HEK293 (cell line): ENCODE results near the gene ZFYVE19.

Experiments used
- FEZF1 ChIP-seq: fragments of 450-650 bp; formaldehyde crosslinking; IDR thresholded peaks from 2 replicates; pipeline ENCODE4 v1.5.1; 2016; ENCODE audit warnings: missing biosample characterization, missing genetic modification characterization
- GLI4 ChIP-seq: fragments of 450-650 bp; formaldehyde crosslinking; IDR thresholded peaks from 2 replicates; pipeline ENCODE4 v1.5.1; 2016; ENCODE audit warnings: missing biosample characterization, missing genetic modification characterization
- KLF1 ChIP-seq: fragments of 450-650 bp; formaldehyde crosslinking; IDR thresholded peaks from 2 replicates; pipeline ENCODE4 v1.5.1; 2016; ENCODE audit warnings: missing biosample characterization, missing genetic modification characterization
- OSR2 ChIP-seq: fragments of 450-650 bp; formaldehyde crosslinking; IDR thresholded peaks from 2 replicates; pipeline ENCODE4 v1.5.1; 2016; ENCODE audit warnings: missing biosample characterization, missing genetic modification characterization
- PBX3 ChIP-seq: sonication (generic); formaldehyde crosslinking; IDR thresholded peaks from 2 replicates; pipeline ENCODE4 v1.8.1; 2022; ENCODE audit warnings: mild to moderate bottlenecking, moderate library complexity, missing genetic modification reagents
- RBAK ChIP-seq: fragments of 450-650 bp; formaldehyde crosslinking; IDR thresholded peaks from 2 replicates; pipeline ENCODE4 v1.5.1; 2016; ENCODE audit warnings: missing biosample characterization, missing genetic modification characterization
- SCRT2 ChIP-seq: fragments of 450-650 bp; formaldehyde crosslinking; IDR thresholded peaks from 2 replicates; pipeline ENCODE4 v1.5.1; 2016; ENCODE audit warnings: missing biosample characterization, missing genetic modification characterization
- YY2 ChIP-seq: fragments of 450-650 bp; formaldehyde crosslinking; IDR thresholded peaks from 2 replicates; pipeline ENCODE4 v1.5.1; 2016; ENCODE audit warnings: missing biosample characterization, missing genetic modification characterization
- ZBTB11 ChIP-seq: fragments of 450-650 bp; formaldehyde crosslinking; conservative IDR thresholded peaks from 2 replicates; pipeline ENCODE4 v1.5.1; 2016; ENCODE audit warnings: low read depth, missing biosample characterization, missing genetic modification characterization
- ZBTB20 ChIP-seq: fragments of 450-650 bp; formaldehyde crosslinking; IDR thresholded peaks from 2 replicates; pipeline ENCODE4 v1.5.1; 2016; ENCODE audit warnings: missing biosample characterization, missing genetic modification characterization
- ZIC2 ChIP-seq: fragments of 450-650 bp; formaldehyde crosslinking; IDR thresholded peaks from 2 replicates; pipeline ENCODE4 v1.5.1; 2016; ENCODE audit warnings: missing biosample characterization, missing genetic modification characterization
- ZNF155 ChIP-seq: fragments of 450-650 bp; formaldehyde crosslinking; IDR thresholded peaks from 2 replicates; pipeline ENCODE4 v1.5.1; 2016; ENCODE audit warnings: missing biosample characterization, missing genetic modification characterization
- ZNF16 ChIP-seq: fragments of 450-650 bp; formaldehyde crosslinking; IDR thresholded peaks from 2 replicates; pipeline ENCODE4 v1.5.1; 2016; ENCODE audit warnings: low read depth, missing biosample characterization, missing genetic modification characterization
- ZNF223 ChIP-seq: fragments of 450-650 bp; formaldehyde crosslinking; IDR thresholded peaks from 2 replicates; pipeline ENCODE4 v1.5.1; 2016; ENCODE audit warnings: missing biosample characterization, missing genetic modification characterization
- ZNF280C ChIP-seq: fragments of 450-650 bp; formaldehyde crosslinking; IDR thresholded peaks from 2 replicates; pipeline ENCODE4 v1.5.1; 2016; ENCODE audit warnings: missing biosample characterization, missing genetic modification characterization
- ZNF423 ChIP-seq: fragments of 450-650 bp; formaldehyde crosslinking; IDR thresholded peaks from 2 replicates; pipeline ENCODE4 v1.5.1; 2016; ENCODE audit warnings: missing biosample characterization, missing genetic modification characterization
- ZNF518A ChIP-seq: fragments of 450-650 bp; formaldehyde crosslinking; conservative IDR thresholded peaks from 2 replicates; pipeline ENCODE4 v1.5.1; 2016; ENCODE audit warnings: low read depth, missing biosample characterization, missing genetic modification characterization
- ZNF555 ChIP-seq: fragments of 450-650 bp; formaldehyde crosslinking; conservative IDR thresholded peaks from 2 replicates; pipeline ENCODE4 v1.5.1; 2017; ENCODE audit warnings: missing biosample characterization, mild to moderate bottlenecking, missing genetic modification characterization, inconsistent platforms
- ZNF560 ChIP-seq: fragments of 450-650 bp; formaldehyde crosslinking; IDR thresholded peaks from 2 replicates; pipeline ENCODE4 v1.5.1; 2017; ENCODE audit warnings: missing biosample characterization, missing genetic modification characterization, borderline replicate concordance
- ZNF610 ChIP-seq: fragments of 450-650 bp; formaldehyde crosslinking; IDR thresholded peaks from 2 replicates; pipeline ENCODE4 v1.5.1; 2016; ENCODE audit warnings: missing biosample characterization, missing genetic modification characterization, borderline replicate concordance
- ZNF76 ChIP-seq: fragments of 450-650 bp; formaldehyde crosslinking; IDR thresholded peaks from 2 replicates; pipeline ENCODE4; 2016; ENCODE audit warnings: low read depth, missing biosample characterization, missing genetic modification characterization, borderline replicate concordance
- ZNF837 ChIP-seq: fragments of 450-650 bp; formaldehyde crosslinking; IDR thresholded peaks from 2 replicates; pipeline ENCODE4 v1.5.1; 2016; ENCODE audit warnings: missing biosample characterization, missing genetic modification characterization
- TF ChIP-seq, protein P1 (sequence below): fragments of 450-650 bp; formaldehyde crosslinking; IDR thresholded peaks from 2 replicates; pipeline ENCODE4 v1.5.1; 2016; ENCODE audit warnings: missing biosample characterization, missing genetic modification characterization
- TF ChIP-seq, protein P2 (sequence below): fragments of 450-650 bp; formaldehyde crosslinking; IDR thresholded peaks from 2 replicates; pipeline ENCODE4 v1.5.1; 2017; ENCODE audit warnings: missing biosample characterization, mild to moderate bottlenecking, missing genetic modification characterization, moderate library complexity

ZFYVE19 gene

GRCh38 chr15:40762919-40763800 lies 43.7 kb upstream of the ZFYVE19 start (continued):
- no peak for TF ChIP-seq ZNF518A
- TF ChIP-seq YY2 = no peak
- TF ChIP-seq ZNF76 = no peak
- no peak for TF ChIP-seq ZNF555 (tag by site-specific recombination)
- no peak for TF ChIP-seq RBAK
- TF ChIP-seq, protein P1, sequence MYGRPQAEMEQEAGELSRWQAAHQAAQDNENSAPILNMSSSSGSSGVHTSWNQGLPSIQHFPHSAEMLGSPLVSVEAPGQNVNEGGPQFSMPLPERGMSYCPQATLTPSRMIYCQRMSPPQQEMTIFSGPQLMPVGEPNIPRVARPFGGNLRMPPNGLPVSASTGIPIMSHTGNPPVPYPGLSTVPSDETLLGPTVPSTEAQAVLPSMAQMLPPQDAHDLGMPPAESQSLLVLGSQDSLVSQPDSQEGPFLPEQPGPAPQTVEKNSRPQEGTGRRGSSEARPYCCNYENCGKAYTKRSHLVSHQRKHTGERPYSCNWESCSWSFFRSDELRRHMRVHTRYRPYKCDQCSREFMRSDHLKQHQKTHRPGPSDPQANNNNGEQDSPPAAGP (tag by site-specific recombination) = no peak
- 0 out of 2 replicates have a peak, but pooled peaks have one; percentile 40 for TF ChIP-seq ZNF423 (tag by site-specific recombination)
- no peak; the same call in 1 of the 2 replicates for TF ChIP-seq ZBTB20 (tag by site-specific recombination)
- no peak for TF ChIP-seq ZNF560 (tag by site-specific recombination)
- TF ChIP-seq ZNF16 (tag by site-specific recombination) = no peak
- TF ChIP-seq ZNF223 (tag by site-specific recombination) = no peak
- no peak for TF ChIP-seq ZBTB11 (tag by site-specific recombination)
- no peak for TF ChIP-seq SCRT2 (tag by site-specific recombination)
- no peak; the same call in 1 of the 2 replicates for TF ChIP-seq FEZF1 (tag by site-specific recombination)
- TF ChIP-seq OSR2 (tag by site-specific recombination) = no peak
- peak; percentile 75; the same call in 1 of the 2 replicates for TF ChIP-seq GLI4 (tag by site-specific recombination)
- TF ChIP-seq ZNF155 (tag by site-specific recombination) = no peak
- TF ChIP-seq, protein P2, sequence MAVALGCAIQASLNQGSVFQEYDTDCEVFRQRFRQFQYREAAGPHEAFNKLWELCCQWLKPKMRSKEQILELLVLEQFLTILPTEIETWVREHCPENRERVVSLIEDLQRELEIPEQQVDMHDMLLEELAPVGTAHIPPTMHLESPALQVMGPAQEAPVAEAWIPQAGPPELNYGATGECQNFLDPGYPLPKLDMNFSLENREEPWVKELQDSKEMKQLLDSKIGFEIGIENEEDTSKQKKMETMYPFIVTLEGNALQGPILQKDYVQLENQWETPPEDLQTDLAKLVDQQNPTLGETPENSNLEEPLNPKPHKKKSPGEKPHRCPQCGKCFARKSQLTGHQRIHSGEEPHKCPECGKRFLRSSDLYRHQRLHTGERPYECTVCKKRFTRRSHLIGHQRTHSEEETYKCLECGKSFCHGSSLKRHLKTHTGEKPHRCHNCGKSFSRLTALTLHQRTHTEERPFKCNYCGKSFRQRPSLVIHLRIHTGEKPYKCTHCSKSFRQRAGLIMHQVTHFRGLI (tag by site-specific recombination) = no peak
- TF ChIP-seq ZNF837 = no peak
- peak; percentile 64 for TF ChIP-seq ZIC2 (tag by site-specific recombination)
- 0 out of 2 replicates have a peak, but pooled peaks have one; percentile 15 for TF ChIP-seq ZNF610 (tag by site-specific recombination)
- no peak for TF ChIP-seq ZNF280C
- TF ChIP-seq PBX3 = no peak
- TF ChIP-seq KLF1 (tag by site-specific recombination) = peak; percentile 15; the same call in 1 of the 2 replicates
